Raji (cell line): ENCODE data around the gene UGCG.
A peak's percentile ranks its signal among the peaks of the same experiment; 100 is the strongest.

Source experiments
- POLR2A ChIP-seq: IDR thresholded peaks from 2 replicates; pipeline ENCODE4 v1.6.1; 2011; ENCODE audit warnings: low read depth, low read length, control low read depth; ENCODE audit not compliant: insufficient read depth

UGCG gene

DNA sequence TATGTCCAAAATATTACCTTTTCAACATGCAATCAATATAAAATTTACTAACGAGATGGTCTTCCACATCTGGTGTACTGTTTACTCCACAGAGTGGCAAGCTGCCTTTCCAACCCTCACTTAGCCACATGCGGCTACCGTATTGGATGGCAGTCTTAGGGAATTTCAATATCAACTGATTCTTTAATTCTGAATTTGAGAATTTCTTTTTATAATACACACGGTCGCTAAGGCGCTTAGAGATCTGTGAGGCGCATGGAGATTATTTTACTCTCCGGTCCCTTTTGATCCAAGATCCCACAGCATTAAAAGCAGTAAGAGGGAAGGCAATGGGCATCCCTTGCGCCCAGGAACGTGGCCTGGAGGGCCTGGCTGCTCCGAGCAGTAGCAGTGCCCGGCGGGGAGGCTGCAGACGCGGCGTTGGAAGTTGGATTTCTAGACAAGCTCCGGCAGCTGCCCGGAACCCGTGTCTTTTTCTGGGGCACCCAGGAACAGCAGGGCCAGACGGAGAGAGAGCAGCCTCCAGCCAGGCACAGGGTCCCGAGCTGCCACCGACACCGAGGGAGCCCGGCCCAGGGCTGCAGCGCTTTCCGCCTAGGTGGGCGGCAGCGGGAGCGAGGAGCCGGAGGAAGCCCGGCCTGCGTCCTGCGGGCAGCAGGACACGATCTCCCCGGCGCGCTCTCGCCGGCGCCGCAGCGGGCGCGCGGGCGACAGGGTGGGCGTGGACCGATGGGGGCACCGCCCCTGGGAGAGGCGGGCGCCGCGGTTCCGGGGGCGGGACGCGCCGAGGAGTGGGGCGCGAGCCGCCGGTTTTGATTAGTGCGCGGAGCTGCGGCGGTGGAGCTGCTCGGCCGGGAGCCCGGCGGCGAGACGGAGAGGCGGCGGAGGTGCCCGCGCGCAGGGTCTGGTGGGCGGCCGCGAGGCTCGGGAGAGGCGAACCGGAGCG is at the start of gene UGCG:
UGCG (plus strand) TSS at position 819 of the 946 bp plus-strand sequence. CDS start 402 bp downstream, outside the sequence.
- peak; percentile 91 for TF ChIP-seq POLR2A

- no peak for TF ChIP-seq POLR2A
These were observed 45.1 kb upstream of the UGCG start for GRCh38 chr9:111851553-111851952.

DNA sequence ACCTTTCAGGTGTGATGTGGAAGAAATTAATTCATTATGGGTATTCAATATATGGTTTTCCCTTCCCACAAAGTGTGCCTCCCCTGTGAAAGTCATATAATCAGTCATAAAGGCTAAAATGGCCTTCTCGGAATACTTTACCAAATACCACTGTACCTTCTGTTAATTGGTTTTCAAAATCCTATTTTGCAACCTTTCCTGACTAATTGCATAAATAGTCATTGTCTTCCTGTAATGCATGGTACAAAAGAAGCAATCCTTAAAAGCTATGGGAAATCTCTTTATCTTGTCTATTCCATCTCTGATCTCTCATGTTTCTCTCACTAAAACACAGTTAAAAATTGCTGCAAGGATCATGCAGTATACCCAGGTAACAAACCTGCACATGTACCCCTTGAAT is 44.3 kb upstream of the UGCG start:
- no peak for TF ChIP-seq POLR2A

- TF ChIP-seq POLR2A: no peak
These were observed 43.2 kb upstream of the UGCG start for GRCh38 chr9:111853450-111853827.

DNA sequence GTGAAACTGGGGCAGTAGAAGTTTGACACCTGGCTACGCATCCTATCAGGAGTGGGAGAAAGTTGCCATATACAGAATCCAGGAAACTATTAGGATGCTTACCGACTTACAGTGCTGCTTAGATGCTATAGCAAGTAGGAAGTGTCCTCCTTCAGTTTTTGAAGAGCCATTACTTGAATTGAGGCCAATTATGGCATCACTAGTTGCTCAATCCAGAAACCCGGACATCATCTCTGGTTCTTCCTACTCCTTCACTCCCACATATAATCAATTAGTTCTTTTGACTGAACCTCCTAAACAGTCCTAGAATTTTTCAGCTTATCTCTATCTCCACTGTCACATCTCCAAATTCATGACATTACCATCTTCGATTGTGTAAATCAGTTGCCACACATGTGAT is 41.8 kb upstream of the UGCG start:
- TF ChIP-seq POLR2A: no peak

- no peak for TF ChIP-seq POLR2A
These were observed 38.9 kb upstream of the UGCG start for GRCh38 chr9:111857555-111858211.

DNA sequence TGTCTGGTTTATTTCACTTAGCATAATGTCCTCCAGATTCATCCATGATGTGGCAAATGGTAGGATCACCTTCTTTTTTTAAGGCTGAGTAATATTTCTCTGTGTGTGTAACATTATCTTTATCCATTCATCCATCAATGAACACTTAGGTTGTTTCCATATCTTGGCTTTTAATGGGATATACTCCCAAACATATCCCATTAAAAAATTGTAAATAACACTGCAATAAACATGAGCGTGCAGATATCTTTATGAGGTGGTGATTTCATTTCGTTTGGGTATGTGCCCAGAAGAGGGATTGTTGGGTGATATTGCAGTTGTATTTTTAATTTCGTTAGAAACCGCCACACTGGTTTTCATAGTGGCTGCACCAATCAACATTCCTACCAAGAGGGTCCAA is 36.2 kb upstream of the UGCG start:
- TF ChIP-seq POLR2A: no peak

DNA sequence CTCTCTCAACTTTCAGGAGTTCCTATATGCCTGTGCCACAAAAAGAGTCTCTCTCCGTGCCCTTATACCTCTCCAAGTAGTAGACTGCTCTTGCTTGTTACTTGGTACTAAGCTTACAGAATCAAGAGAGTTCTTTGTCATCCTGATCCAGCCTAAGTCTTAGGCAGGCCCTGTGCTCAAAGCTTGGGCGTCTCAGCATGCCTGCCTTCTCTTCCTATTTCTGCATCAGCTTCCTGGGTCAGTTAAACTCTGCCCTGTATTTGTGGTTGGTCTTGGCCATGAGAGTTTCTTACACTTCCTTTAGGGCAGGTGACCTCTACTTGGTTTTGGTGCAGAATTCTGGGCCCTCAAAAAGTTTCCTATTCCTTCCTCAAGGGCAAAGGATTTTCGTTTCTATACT is 33.0 kb upstream of the UGCG start:
- no peak for TF ChIP-seq POLR2A

- no peak for TF ChIP-seq POLR2A
These were observed 29.6 kb upstream of the UGCG start for GRCh38 chr9:111866976-111867375.

- no peak for TF ChIP-seq POLR2A
These were observed 28.1 kb upstream of the UGCG start for GRCh38 chr9:111868475-111868874.

DNA sequence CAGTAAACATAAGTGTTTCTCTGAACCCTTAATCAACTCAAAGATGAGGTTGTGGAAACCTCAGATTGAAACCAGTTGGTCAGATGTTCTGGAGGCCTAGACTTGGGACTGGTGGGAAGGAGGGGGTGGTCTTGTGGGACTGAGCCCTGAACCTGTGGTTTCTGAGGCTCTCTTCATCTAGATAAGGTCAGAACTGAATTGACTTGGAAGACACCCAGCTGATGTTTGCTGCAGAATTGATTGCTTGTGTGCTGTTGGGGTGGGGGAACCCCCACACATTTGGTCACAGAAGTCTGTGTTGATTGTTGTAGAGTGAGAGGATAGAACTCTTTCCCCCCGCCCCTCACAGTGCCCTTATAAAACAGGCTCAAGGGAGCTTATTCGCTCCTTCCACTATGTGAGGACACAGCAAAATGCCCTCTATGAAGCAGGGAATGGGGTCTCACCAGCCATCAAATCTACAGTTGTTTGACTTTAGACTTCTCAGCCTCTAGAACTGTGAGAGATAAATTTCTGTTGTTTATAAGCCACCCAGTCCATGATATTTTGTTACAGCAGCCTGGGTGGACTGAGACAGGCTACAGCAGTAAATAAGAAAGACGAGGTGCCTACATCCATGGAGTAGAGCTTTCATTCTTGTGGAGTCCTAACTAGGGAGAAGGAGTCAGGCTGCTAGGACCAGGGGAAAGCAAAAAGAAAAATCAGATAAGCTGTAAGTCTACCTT is 25.7 kb upstream of the UGCG start:
- TF ChIP-seq POLR2A: no peak

DNA sequence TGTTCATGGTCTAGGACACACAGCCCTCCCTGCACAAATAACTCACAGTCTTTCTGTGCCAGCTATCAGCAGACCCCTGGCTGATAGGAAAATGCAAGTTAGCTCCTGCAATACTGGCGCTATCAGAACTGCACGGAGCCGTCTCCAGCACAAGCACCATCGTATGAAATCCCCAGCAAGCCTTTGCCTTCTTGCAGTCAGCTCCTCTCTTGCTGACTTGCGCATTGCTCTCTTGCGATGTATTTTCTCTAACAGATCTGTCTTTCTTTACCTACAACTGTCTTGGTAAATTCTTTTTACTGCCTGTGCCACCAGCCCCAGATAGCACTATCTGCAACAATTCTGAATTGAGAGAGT is 25.1 kb upstream of the UGCG start:
- TF ChIP-seq POLR2A: no peak

DNA sequence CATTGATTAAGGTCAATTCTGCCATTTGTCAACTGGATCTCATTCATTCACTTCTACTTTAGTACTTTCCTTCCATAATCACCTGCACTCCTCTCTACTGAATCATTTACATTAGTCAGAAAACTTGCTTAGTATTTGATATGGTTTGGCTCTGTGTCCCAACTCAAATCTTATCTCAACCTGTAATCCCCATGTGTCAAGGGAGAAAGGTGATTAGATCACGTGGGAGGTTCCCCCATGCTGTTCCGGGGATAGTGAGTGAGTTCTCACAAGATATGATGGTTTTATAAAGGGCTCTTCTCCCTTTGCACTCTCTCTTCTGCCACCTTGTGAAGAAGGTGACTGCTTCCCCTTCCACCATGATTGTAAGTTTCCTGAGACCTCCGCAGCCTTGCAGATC is 23.7 kb upstream of the UGCG start:
- TF ChIP-seq POLR2A: no peak

GRCh38 chr9:111873901-111874300 is 22.7 kb upstream of the UGCG start:
- TF ChIP-seq POLR2A: no peak

- TF ChIP-seq POLR2A: no peak
These were observed 22.1 kb upstream of the UGCG start for GRCh38 chr9:111874500-111874899.

- no peak for TF ChIP-seq POLR2A
These were observed 20.4 kb upstream of the UGCG start for GRCh38 chr9:111876179-111876578.
